Measurements from ENCODE around the gene OR2B2.
"Not testable (repeated sequence)": the region's sequence is repeated elsewhere in the genome, so short reads cannot be mapped to it uniquely, and the experiment has no call there.

Gene OR2B2

GRCh38 chr6:27929930-27930329, 17.7 kb upstream of the OR2B2 start:
- H3K27ac ChIP-seq (ENCODE audit: extremely low read depth, low read depth, low read length); H3K4me1 ChIP-seq (ENCODE audit: control insufficient read depth, insufficient read depth, low read length); H3K4me3 ChIP-seq (ENCODE audit: low read depth, low read length); H3K36me3 ChIP-seq (ENCODE audit: control insufficient read depth in 2 of 2, insufficient read depth in 1 of 2, low read length in 2 of 2); H3K9me3 ChIP-seq (ENCODE audit: control insufficient read depth, insufficient read depth, low read depth, low read length); POLR2A ChIA-PET: not testable (repeated sequence)
- CTCF ChIA-PET: interaction anchor here (0.7 kb wide), 1 partner anchor 9 kb away, joined by 3 read pairs; no protein-coding TSS in a partner anchor

GRCh38 chr6:27928041-27928440, 15.8 kb upstream of the OR2B2 start:
- H3K4me1 ChIP-seq (ENCODE audit: control insufficient read depth, insufficient read depth, low read length); H3K4me3 ChIP-seq (ENCODE audit: low read depth, low read length); H3K27ac ChIP-seq (ENCODE audit: extremely low read depth, low read depth, low read length); H3K9me3 ChIP-seq (ENCODE audit: control insufficient read depth, insufficient read depth, low read depth, low read length); POLR2A ChIA-PET; H3K36me3 ChIP-seq (ENCODE audit: control insufficient read depth in 2 of 2, insufficient read depth in 1 of 2, low read length in 2 of 2): not testable (repeated sequence)
- CTCF ChIA-PET: interaction anchor here (0.6 kb wide), 1 partner anchor 1551 kb away, joined by 3 read pairs; no protein-coding TSS in a partner anchor

GRCh38 chr6:27924179-27924578, 12.0 kb upstream of the OR2B2 start:
- H3K27ac ChIP-seq (ENCODE audit: extremely low read depth, low read depth, low read length): no peak overlapping the region
- no peak overlapping the region for H3K4me3 ChIP-seq (ENCODE audit: low read depth, low read length)
- H3K9me3 ChIP-seq (ENCODE audit: control insufficient read depth, insufficient read depth, low read depth, low read length): no peaks in the 10 kb centered on the region
- no peaks in the 10 kb centered on the region for H3K4me1 ChIP-seq (ENCODE audit: control insufficient read depth, insufficient read depth, low read length)
- TF ChIP-seq ZNF266 (tag by site-specific recombination; IDR thresholded peaks at IDR 0.05; ENCODE audit: low read depth) (no peak), ZNF112 (tag by site-specific recombination; IDR thresholded peaks at IDR 0.05) (no peak)
- ChIA-PET CTCF (no interaction called here), POLR2A (no interaction called here)
- H3K36me3 ChIP-seq (ENCODE audit: control insufficient read depth in 2 of 2, insufficient read depth in 1 of 2, low read length in 2 of 2): no peaks in the 10 kb centered on the region

GRCh38 chr6:27922949-27923348, 10.8 kb upstream of the OR2B2 start:
- no peaks in the 10 kb centered on the region for H3K36me3 ChIP-seq (ENCODE audit: control insufficient read depth in 2 of 2, insufficient read depth in 1 of 2, low read length in 2 of 2)
- H3K9me3 ChIP-seq (ENCODE audit: control insufficient read depth, insufficient read depth, low read depth, low read length): no peaks in the 10 kb centered on the region
- no peak overlapping the region for H3K27ac ChIP-seq (ENCODE audit: extremely low read depth, low read depth, low read length)
- H3K4me1 ChIP-seq (ENCODE audit: control insufficient read depth, insufficient read depth, low read length): no peaks in the 10 kb centered on the region
- TF ChIP-seq ZNF629 (tag by site-specific recombination; IDR thresholded peaks at IDR 0.05): 0 out of 2 replicates have a peak, but pooled peaks have one; percentile 40
- 0 out of 2 replicates have a peak, but pooled peaks have one; percentile 22 for TF ChIP-seq BCL6B (tag by site-specific recombination; IDR thresholded peaks at IDR 0.05)
- TF ChIP-seq ATF2 (tag by site-specific recombination; IDR thresholded peaks at IDR 0.05; ENCODE audit: low read depth): 0 out of 2 replicates have a peak, but pooled peaks have one; percentile 60
- TF ChIP-seq ZBTB21 (tag by site-specific recombination; IDR thresholded peaks at IDR 0.05): peak; percentile 69; the same call in 1 of the 2 replicates
- no peak for TF ChIP-seq SCRT1 (tag by site-specific recombination; IDR thresholded peaks at IDR 0.05; ENCODE audit: borderline replicate concordance)
- no peak for TF ChIP-seq ZNF707 (tag by site-specific recombination; IDR thresholded peaks at IDR 0.05)
- TF ChIP-seq ZNF660 (tag by site-specific recombination; IDR thresholded peaks at IDR 0.05): peak; percentile 14; the same call in 1 of the 2 replicates
- ChIA-PET POLR2A (no interaction called here), CTCF (no interaction called here)
- H3K4me3 ChIP-seq (ENCODE audit: low read depth, low read length): no peak overlapping the region

- no peak for TF ChIP-seq ZNF692 (tag by site-specific recombination; IDR thresholded peaks at IDR 0.05)
- no peak for TF ChIP-seq ZNF354C (tag by site-specific recombination; IDR thresholded peaks at IDR 0.05; ENCODE audit: borderline replicate concordance, low read depth)
- peak; percentile 93 for TF ChIP-seq ZNF211 (tag by site-specific recombination; IDR thresholded peaks at IDR 0.05; ENCODE audit: low read depth)
- no peak for TF ChIP-seq HOXC10 (CRISPR knock-in tag; IDR thresholded peaks at IDR 0.05)
- no peak for TF ChIP-seq ZSCAN23 (tag by site-specific recombination; IDR thresholded peaks at IDR 0.05)
- POLR2A ChIA-PET: no interaction called here
- CTCF ChIA-PET: interaction anchor here (0.6 kb wide), 1 partner anchor 694 kb away, joined by 3 read pairs; no protein-coding TSS in a partner anchor
Measured at GRCh38 chr6:27908017-27908416, 4.2 kb downstream of the OR2B2 start.

More at GRCh38 chr6:27908017-27908416, 4.2 kb downstream of the OR2B2 start:
- H3K27ac ChIP-seq (ENCODE audit: extremely low read depth, low read depth, low read length): no peak overlapping the region
- no peaks in the 10 kb centered on the region for H3K9me3 ChIP-seq (ENCODE audit: control insufficient read depth, insufficient read depth, low read depth, low read length)
- no peaks in the 10 kb centered on the region for H3K4me1 ChIP-seq (ENCODE audit: control insufficient read depth, insufficient read depth, low read length)
- no peak overlapping the region for H3K4me3 ChIP-seq (ENCODE audit: low read depth, low read length)
- no peaks in the 10 kb centered on the region for H3K36me3 ChIP-seq (ENCODE audit: control insufficient read depth in 2 of 2, insufficient read depth in 1 of 2, low read length in 2 of 2)

All from HEK293 (cell line).